HTERT RPE-1 (cell line): ENCODE data around the gene RNF44.
"Not testable (repeated sequence)": the region's sequence is repeated elsewhere in the genome, so short reads cannot be mapped to it uniquely, and the experiment has no call there.

ENCODE experiments used
- in situ Hi-C: fragments of 300-500 bp; cut with MboI; formaldehyde crosslinking; loops from 4 replicates; pipeline ENCODE4 v1.14.3; 2020; ENCODE audit warnings: low sequenced_read_pairs

RNF44 gene

DNA sequence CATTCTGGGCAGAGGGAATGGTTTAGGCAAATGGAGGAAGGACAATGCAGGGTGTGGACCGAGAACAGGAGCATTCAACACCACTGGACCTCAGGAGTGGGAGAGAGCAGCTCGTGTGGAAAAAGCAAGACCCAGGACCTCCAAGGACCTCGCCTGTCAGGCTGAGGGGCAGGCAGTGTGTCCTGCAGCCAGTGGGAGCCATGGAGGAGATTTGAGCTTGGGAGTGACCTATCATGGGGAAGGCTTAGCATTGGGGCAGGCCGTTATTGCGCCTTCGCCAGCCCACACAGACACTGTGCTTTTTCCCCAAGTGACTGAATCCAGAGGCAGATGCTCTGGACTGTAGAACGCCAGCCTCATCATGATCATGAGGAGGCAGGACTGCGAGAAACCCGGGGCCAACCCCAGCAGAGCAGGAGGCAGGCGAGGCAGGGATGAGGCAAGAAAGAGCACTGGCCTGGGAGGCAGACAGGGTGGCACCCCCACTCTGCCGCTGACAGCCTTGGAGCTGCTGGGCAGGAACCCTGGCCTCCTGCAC is 15.2 kb upstream of the RNF44 start:
- in situ Hi-C loops = no loop called here

DNA sequence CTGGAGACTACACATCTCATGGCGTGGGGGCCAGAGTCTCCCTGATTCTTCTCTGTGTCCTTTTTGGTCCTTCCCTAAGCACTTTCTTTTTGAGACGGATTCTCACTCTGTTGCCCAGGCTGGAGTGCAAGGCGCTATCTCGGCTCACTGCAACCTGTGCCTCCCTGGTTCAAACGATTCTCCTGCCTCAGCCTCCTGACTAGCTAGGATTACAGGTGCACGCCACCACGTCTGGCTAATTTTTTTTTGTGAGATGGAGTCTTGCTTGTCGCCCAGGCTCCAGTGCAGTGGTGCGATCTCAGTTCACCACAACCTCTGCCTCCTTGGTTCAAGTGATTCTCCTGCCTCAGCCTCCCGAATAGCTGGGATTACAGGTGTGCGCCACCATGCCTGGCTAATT is 13.7 kb upstream of the RNF44 start:
- in situ Hi-C loops = not testable (repeated sequence)

DNA sequence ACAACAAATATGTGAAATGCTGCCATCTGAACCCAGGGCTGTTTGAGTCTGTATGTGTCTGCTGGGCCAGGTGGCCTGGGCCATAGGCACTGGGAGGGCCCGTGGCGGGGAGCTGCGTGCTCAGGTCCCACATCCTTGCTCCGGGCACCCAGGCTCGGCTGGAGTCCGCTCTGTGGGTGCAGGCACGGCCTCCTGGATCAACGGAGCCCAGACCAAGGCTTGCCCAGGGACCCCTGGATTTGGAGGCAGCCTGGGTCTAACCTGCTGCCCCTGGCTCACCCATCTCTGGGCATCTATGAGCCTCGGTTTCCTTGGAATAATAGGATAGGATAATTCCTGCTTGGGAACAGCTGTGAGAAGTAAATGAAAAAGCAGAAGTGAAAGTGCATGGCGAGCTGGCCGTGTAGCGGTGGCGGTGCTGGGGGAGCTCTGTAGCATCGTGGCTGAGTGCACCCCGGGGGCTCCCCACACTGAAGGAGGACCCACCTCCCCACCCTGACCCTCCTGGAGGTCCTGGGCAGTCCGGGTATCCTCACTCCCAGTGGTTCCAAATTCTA is 13.2 kb upstream of the RNF44 start:
- in situ Hi-C loops = no loop called here

DNA sequence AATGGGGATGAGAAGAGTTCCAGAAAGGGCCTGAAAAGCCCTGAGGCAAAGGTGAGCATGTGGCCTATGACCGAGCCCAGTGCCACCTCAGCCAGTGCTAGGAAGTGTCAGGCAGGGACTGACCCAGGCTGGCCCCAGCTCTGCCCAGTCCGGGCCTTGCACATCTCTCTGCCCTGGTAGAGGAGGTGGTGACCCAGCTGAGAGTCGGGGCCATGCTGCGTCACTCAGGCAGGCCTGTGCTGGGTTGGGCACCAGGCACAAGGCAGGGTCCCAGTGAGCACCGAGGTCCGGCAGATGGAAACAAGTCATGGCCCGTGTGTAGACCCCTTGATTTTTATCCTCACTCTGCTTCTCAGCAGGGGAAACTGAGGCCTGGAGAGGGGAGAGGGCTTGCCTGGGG is 12.7 kb upstream of the RNF44 start:
- in situ Hi-C loops = no loop called here

DNA sequence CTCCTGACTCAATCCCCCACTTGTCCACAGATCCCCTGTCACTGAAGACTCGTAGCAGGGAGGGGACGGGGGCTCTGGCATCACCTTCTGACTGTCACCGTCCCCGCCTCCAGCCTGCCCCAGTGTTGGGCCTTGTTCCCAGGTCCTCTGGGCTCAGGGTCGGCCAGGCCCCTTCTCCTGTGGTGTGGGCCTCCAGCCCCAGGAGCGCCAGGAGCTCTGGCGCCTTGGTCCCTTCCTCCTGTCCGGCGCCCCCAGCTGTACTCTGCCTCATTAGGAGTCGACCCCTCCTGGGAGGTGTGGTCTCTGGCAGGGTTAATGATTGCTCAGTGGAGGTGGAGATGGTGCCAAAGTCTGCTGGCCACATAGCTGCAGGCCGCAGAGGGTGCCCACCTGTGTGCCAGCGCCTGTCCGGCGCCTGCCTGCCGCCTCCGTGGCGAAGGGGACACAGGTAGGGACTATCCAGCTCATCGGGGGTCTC is 11.8 kb upstream of the RNF44 start, which contains the start of gene CDHR2:
Gene CDHR2 (plus strand): TSS at position 376 of the 478 bp plus-strand sequence. CDS start 16,011 bp downstream, outside the sequence.
- in situ Hi-C loops = no loop called here

DNA sequence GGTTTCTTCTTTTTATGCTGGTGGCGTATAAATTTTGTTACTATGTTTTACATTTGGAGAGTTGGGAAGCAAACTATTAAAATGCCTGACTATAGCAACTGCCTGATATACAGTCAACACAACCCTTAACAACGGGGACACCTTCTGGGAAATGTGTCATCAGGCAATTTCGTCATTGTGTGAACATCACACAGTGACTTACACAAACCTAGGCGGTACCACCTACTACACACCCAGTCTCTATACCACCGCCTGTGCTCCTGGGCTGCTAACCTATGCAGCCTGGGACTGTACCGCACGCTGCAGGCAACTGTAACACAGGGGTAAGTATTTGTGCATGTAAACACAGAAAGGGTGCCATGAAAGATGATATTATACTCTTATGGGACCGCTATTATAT is 10.6 kb upstream of the RNF44 start:
- in situ Hi-C loops = no loop called here

DNA sequence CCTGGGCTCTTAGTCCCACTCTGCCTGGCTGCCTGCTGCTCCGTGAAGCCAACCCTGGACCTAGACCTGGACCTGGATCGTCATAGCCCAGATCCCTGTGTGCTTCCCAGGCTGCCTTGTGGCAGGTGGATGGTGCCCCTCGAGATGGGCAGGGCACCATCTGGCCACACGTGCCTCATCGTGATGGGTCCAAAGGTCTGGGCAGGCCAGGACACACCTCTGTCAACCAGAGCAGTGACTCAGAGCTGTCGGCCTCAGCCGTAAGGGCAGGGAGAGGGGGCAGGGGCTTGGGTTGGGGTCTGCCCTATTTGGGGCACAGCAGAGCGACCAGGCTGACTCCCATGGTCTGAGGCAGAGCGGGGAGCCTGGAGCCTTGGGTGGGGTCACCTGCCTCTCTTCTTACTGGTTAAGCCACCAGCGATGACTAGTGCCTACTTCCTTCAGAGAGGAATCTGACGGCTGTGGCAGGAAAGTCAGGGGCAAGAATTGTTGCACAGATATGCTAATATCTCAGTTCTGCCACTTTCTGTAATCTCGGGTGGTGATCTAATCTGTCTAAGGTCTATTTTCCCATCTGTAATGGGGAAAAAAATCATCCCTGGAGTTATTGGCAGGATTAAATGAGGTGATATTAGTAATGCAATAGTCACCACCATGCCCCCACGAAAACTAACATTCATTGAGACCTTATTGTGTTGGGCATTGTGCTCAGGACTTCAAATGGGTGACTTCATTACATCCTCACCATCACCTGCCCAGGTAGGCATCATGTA is 8.7 kb upstream of the RNF44 start:
- in situ Hi-C loops = no loop called here

DNA sequence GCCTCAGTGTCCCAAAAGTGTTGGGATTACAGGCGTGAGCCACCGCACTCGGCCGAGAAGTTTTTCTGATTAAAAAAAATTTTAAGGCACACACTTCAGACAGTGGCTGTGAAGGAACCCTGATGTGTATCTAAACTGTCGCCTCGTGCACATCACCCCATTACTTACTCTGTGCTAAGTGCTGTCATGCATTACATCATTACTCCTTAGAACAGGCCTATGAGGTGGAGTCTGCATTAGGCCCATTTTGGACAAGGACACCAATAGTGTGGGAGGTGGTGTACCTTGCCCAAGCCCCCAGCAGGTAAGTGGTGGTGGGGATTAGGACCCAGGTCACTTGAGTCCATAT is 8.2 kb upstream of the RNF44 start:
- in situ Hi-C loops = no loop called here

DNA sequence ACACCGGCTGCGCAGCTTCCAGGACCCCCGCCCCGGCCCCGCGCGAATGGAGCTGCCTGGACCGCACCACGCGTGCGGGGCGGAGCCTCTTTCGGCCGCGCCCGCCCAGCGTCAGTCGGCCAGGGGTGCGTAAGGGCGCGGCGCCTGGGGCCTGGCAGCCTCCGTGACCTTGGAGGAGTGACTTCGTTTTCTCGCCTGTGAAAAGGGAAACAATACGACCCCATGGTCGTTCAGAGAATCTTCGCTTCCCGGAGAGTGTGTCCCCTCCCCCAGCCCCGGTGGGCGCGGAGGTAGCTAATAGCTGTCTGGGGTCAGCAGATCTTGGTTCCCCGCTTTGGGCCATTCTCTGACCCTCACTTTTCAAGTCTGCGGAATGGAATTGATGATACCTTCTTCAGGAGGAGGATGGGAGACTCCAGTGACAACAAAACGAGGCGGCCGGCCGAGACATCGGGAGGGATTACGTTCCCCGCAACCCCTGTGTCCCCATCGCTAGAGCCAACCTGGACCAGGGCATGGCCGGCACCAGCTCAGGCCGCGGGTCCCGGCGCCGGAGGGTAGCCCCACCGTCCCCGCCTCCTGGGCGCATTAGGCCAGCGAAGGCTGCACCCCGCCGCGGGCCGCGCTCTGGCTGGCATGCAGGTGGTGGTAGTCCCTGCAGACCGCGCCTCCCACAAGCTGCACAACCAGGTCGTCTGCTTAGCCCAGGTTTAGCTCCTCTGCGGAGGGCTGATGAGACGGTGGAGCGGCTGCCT is 6.4 kb upstream of the RNF44 start:
- in situ Hi-C loops = no loop called here

DNA sequence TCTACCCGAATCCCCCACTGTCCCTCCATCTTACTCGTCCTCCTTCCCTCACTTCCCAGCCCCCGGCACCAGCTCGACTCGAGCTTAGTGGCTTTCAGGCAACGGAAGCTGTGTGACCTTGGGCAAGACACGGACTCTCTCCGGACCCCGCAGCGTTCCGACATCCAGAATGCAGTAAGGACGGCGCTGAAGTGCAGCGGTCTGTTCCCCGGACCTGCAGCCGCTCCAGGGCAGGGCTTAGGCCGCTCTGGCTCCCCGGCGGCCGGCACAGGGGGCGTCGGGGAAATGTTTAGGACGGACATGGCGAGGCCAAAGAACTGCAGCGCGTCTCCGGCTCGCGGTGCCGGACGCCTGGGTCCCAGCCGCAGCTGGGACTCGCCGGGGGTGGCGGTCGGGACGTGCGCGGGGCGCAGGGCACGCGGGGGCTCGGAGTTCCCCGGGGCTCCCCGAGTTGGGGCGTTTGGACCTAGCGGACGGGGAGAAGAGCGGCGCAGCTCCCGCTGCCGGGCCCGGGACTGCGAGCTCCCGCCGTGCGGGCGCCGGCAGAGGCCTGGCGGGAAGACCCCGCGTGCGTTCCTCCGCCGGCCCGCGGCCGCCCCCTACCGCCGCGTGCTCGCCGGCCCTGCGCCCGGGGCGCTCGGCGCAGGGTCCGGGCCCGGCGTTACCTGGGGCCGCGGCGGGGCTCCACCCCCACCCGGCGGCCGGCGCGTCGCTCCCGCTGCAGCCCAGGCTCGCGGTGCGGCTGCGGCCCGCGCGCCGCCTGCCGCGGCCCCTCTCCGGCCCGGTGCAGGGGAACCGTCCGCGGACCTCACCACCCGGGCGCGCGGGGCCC is 5.6 kb upstream of the RNF44 start:
- in situ Hi-C loops = no loop called here

DNA sequence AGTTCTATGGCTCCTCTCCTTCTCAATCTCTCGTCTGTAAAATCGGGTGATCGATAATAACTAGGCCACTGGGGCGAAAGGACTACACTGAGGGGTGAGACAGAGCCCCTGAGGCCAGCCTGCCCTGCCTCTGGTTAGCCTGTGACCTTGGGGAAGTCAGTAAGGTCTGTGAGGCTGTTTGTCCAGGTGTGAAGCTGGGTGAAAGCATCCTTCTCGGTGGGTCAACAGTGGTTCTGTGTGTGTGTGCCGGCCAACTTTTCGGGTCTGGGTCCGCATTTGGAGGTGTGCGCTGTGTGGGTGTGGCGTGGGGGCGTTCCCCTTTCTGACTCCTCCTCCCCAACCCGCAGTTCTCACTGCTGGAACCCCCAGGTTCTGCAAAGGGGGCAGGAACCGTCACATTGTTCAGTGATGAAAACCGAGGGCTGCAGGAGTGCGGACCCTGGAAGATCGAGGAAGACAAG is 5.0 kb upstream of the RNF44 start:
- in situ Hi-C loops = no loop called here

DNA sequence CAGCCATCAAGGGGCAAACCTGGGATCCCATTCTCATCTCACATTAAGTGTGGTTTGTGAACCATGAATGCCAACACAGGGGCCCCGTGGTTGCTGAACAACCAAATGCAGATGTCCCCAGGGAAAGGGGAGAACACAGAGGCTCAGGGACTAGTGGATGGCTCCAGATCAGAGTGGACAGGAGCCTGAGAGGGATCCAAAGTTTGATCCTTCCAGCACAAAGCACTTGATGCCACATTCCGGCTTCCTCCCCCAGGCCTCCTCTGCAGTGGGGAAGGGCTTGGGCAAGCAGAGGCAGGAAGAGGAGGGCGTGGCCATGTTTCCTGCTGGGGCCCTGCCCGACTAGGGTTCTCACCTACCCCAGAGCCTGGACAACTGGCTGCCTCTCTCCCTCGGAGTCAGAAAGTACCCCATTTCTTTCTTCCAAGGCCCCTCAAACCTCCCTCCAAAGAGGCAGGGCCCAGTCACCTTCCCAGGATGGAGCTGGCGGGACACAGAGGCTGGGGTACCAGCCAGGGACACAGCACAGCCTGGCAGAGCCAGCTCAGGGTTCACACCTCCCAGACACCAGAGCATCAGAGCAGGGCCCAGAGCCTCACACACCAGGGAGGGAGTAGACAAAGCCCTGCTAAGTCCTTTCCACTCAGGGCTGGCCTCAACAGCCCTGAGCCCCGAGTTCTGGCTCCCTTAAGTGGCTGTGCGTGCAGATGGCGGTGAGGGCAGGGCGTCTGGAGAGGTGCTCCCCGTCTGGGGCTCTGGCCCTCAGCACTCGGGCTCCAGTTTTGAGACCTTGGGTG is 4.3 kb upstream of the RNF44 start:
- in situ Hi-C loops = no loop called here

DNA sequence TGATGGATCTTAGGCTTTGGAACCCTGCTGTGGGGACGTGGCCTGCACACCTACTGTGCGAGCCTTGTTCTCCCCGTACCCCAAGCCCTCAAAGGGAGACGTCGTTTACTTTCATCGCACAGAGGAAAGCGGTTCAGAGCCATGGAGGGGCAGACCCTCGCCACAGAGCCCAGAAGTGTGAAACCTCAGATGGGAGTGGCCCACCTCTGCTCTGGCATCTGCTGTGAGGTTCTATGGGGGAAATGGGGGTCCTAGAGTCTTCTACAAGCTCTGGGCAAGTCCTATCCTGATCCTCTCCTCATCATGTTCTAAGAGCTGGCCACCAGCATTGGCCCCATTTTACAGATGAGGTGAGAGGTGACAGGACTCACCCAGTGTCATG is 3.7 kb upstream of the RNF44 start:
- in situ Hi-C loops = no loop called here

DNA sequence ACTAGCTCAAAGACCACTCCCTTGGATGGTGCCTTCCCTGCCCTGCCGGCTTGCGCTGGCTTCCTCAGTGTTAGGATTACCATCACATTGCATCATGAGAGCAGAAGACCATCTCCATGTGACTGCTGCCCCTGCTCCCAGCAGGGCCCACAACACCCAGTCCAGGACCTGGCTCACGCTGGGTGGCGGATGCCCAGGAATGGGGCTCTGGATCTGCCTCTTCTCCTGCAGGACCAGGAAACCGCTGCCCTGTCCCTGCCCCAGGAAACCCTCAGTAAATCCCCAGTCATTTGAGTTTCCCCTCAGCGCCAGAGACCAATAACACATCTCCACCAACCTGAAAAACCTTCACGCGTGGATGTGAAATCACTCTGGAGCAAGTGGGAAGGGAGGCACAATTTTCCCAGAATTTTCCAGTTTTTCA is 3.3 kb upstream of the RNF44 start:
- in situ Hi-C loops = no loop called here

DNA sequence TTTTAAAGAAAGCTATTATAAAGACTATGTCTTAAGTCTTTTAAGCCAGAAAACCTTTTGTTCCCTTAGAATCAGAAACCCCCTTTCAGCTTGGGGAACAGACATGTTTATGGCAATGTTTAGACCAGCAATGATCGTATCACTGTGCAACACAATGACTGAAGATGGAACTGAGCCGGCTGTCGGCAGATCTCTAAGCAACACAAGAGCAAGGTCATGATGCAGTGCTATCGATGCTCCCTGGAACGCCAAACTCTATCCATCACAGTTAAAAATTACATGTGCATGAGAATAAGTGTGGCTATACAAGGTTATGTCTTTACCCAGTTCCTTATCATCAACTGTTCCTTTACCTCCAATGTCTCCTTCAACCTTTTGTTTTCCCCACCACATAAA is 1.8 kb upstream of the RNF44 start:
- in situ Hi-C loops = no loop called here

DNA sequence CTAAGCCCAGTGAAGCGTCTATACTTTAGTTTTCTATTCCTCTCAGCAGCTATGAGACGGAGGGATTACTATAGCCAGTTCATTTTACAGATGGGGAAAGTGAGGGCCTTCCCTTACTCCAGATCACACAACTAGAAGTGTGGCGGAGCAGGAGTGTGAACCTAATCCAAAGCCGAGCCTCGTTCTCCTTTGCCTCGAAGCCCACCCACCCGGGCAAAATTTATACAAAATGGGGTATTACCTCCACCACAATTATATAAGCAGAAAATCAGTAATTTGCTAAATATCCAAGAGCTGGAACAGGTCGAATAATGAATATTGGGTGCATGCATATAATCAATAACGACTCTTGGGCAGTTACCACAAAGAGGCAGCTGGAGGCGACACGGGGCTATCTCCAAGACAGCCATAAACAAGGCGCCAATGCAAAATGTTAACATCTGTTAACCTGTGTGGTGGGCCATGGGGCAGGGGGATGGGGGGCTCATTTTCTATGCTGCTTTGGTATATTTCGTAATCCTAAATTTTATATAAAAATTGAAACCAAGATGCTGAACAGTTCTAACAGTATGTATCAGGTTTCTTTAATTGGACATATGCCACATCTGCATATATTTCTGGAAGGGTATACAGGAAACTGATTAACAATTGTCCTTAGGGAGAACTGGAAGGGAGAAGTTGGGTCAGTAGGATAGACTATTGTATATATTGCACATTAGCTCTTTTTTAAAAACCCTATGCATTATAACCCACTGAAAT is 1.2 kb upstream of the RNF44 start:
- in situ Hi-C loops = no loop called here

DNA sequence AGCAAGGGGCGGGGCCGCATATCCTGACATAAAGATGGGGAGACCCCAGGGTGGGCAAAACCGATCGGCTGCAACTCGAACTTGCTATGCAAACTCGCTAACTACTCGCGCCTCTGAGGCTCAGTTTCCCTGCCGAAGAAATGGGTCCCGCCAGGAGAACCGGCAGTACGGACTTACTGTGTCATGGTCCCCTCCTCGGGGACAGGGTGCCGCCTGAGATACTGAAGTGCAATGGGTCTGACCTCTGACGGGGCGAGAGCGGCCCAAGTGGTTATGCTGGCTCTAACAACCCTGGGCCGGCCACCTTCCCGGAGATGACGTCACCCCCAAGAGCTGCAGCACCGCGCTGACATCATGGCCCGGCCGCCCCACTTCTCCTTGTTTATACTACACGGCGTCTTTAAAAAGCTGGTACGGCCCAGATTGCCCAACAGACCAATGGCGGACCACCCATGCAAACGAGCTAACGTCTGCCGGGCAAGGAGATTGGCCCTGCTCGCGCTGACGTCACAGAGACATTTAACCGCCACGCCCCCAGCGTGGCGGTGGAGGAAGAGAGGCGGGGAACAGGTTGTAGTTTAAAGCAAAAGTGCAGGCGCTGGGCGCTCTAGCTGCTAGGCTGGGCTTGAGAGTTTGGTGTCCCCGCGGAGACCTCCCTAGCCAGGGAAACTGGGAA is 490 bp upstream of the RNF44 start:
- in situ Hi-C loops = no loop called here

DNA sequence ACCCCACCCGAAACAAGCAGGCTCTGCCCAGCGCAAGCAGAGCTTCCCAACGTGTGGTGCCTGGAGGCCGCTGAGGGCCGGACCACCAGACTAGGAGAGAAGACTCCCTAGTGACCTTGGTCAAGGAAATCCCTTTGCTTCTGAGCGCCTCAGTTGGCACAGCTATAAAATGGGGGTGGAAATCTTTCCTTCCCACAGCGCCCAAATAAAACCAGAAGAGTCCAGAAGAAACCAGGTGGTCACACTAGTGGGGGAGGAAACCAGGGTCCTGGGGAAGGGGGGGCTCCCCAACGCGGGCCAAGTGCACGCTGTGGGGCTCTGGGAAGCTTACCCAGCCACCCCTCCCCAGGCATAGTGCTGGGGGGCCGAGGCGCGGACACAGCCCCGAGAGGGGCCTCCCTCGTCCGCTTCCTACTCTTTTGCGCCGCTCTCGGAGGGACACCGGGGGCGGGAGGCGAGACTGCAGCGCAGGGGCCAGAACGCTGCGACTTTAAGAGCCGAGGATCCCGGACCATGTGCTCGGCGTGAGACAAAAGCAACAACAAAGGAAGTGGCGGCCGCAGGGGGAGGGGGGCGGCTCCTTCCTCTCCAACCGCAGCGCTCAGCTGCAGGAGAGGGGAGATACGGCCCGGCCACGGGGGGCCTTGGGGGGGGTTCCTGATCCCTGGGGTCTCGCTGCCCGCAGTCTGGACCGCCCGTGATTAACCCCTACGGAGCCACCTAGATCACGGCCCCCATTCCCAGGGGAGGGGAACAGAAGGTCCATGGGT is 885 bp downstream of the RNF44 start:
- in situ Hi-C loops = no loop called here
